Measurements from ENCODE around the gene RRAS2. TPM values are rescaled to one million over a fixed set of nuclear protein-coding genes. Genes with fewer than 3 reads are reported as not detected.

The RRAS2 gene
- total and polyA plus RNA-seq, 10 of the 15 experiments (the other 5 are each of a cell fraction or from before 2014, with no cell fraction given), result 26.9 to 72.4 (median 45.4) TPM

DNA sequence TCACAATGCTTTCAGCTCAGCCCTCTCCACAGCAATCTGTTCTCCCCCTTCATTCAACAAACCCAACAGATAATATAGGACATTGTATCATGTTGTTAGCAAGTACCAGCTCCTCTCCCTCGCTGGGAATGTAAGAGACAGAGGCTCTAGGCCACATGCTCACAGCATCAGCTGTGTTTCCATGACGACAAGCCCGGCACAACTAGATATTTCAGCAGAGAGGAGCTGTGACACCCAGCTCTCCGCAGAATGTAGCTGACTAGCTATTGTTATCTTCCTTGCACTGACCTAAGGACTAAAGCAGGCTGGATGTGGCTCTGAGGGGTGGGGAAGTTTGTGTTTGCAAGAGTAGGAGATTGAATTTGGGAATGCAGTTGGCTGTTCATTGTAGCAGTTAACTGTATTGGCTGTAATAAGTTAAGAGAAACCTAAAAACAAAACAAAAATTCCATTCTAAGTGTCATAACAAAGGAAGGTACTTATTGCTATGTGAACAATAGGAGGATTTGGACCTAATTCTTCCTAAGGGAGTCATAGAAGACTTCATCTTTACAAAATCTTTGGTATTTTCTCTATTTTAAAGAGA lies 28.0 kb upstream of the RRAS2 start:
- no TSS peak for BruUV-seq (replicated peaks)
- intact Hi-C loops (cut with micrococcal nuclease; ENCODE audit: unreplicated experiment) (no loop called here), in situ Hi-C loops (cut with MboI) (no loop called here)
- 37% methylated on average over 4 of the region's 4 CpGs for WGBS (ENCODE audit: insufficient coverage, insufficient replicate concordance, low lambda C conversion rate, missing lambda C conversion rate)
- ChIA-PET SMC1A (ENCODE audit: uncharacterized antibody, unreplicated experiment) (interaction anchor here (0.8 to 1.2 kb wide), 2 partner anchors 31 to 86 kb away, joined by 3 read pairs; no protein-coding TSS in a partner anchor), RAD21 (ENCODE audit: unreplicated experiment) (no interaction called here), POLR2A (interaction anchor here (0.5 kb wide), 1 partner anchor 1162 kb away, joined by 3 read pairs; no protein-coding TSS in a partner anchor), CTCF (no interaction called here)
- no peak overlapping the region for H3K27ac ChIP-seq (ENCODE audit: control insufficient read depth, insufficient read depth)
- H3K4me2 ChIP-seq (ENCODE audit: control insufficient read depth, insufficient read depth), result no peak overlapping the region
- H4K20me1 ChIP-seq (ENCODE audit: control insufficient read depth, insufficient read depth), result no peaks in the 10 kb centered on the region
- H3K36me3 ChIP-seq (ENCODE audit: control insufficient read depth in 2 of 2, insufficient read depth in 2 of 2, low read length in 1 of 2), result no peaks in the 10 kb centered on the region
- TF ChIP-seq RBBP5 (conservative IDR thresholded peaks at IDR 0.05) (no peak), ZNF24 (IDR thresholded peaks at IDR 0.05) (no peak), FOS (IDR thresholded peaks at IDR 0.05; ENCODE audit: borderline replicate concordance, extremely low read depth, insufficient read length) (no peak), JUNB (IDR thresholded peaks at IDR 0.05) (no peak), SMAD1 (IDR thresholded peaks at IDR 0.05; ENCODE audit: low read depth, partially characterized antibody) (no peak), POLR2AphosphoS5 (IDR thresholded peaks at IDR 0.05; ENCODE audit: low read length) (no peak), EP300 (IDR thresholded peaks at IDR 0.05; ENCODE audit: borderline replicate concordance in 1 of 2, control insufficient read depth in 1 of 2, low read depth in 2 of 2, low read length in 2 of 2) (no peak), GATAD2B (conservative IDR thresholded peaks at IDR 0.05; ENCODE audit: low read depth) (no peak), NBN (IDR thresholded peaks at IDR 0.05) (no peak), HDAC2 (IDR thresholded peaks at IDR 0.05) (no peak)
- TF ChIP-seq, protein P1, sequence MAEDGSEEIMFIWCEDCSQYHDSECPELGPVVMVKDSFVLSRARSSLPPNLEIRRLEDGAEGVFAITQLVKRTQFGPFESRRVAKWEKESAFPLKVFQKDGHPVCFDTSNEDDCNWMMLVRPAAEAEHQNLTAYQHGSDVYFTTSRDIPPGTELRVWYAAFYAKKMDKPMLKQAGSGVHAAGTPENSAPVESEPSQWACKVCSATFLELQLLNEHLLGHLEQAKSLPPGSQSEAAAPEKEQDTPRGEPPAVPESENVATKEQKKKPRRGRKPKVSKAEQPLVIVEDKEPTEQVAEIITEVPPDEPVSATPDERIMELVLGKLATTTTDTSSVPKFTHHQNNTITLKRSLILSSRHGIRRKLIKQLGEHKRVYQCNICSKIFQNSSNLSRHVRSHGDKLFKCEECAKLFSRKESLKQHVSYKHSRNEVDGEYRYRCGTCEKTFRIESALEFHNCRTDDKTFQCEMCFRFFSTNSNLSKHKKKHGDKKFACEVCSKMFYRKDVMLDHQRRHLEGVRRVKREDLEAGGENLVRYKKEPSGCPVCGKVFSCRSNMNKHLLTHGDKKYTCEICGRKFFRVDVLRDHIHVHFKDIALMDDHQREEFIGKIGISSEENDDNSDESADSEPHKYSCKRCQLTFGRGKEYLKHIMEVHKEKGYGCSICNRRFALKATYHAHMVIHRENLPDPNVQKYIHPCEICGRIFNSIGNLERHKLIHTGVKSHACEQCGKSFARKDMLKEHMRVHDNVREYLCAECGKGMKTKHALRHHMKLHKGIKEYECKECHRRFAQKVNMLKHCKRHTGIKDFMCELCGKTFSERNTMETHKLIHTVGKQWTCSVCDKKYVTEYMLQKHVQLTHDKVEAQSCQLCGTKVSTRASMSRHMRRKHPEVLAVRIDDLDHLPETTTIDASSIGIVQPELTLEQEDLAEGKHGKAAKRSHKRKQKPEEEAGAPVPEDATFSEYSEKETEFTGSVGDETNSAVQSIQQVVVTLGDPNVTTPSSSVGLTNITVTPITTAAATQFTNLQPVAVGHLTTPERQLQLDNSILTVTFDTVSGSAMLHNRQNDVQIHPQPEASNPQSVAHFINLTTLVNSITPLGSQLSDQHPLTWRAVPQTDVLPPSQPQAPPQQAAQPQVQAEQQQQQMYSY (CRISPR knock-in tag; IDR thresholded peaks at IDR 0.05), result no peak
- TF ChIP-seq, protein P2, sequence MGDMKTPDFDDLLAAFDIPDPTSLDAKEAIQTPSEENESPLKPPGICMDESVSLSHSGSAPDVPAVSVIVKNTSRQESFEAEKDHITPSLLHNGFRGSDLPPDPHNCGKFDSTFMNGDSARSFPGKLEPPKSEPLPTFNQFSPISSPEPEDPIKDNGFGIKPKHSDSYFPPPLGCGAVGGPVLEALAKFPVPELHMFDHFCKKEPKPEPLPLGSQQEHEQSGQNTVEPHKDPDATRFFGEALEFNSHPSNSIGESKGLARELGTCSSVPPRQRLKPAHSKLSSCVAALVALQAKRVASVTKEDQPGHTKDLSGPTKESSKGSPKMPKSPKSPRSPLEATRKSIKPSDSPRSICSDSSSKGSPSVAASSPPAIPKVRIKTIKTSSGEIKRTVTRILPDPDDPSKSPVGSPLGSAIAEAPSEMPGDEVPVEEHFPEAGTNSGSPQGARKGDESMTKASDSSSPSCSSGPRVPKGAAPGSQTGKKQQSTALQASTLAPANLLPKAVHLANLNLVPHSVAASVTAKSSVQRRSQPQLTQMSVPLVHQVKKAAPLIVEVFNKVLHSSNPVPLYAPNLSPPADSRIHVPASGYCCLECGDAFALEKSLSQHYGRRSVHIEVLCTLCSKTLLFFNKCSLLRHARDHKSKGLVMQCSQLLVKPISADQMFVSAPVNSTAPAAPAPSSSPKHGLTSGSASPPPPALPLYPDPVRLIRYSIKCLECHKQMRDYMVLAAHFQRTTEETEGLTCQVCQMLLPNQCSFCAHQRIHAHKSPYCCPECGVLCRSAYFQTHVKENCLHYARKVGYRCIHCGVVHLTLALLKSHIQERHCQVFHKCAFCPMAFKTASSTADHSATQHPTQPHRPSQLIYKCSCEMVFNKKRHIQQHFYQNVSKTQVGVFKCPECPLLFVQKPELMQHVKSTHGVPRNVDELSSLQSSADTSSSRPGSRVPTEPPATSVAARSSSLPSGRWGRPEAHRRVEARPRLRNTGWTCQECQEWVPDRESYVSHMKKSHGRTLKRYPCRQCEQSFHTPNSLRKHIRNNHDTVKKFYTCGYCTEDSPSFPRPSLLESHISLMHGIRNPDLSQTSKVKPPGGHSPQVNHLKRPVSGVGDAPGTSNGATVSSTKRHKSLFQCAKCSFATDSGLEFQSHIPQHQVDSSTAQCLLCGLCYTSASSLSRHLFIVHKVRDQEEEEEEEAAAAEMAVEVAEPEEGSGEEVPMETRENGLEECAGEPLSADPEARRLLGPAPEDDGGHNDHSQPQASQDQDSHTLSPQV (IDR thresholded peaks at IDR 0.05), result no peak
- H3K27me3 ChIP-seq (replicated peaks in 1 of 2; ENCODE audit: control insufficient read depth in 2 of 2, insufficient read depth in 2 of 2, low read length in 1 of 2), result no peaks in the 10 kb centered on the region; a peak in 1 of 4 replicates
- no peak overlapping the region for H3K4me3 ChIP-seq
- ATAC-seq (no peak), FAIRE-seq (no peak), DNase-seq (ENCODE audit: low read depth, low spot score) (no peak)
- no peaks in the 10 kb centered on the region for H3K9me3 ChIP-seq (replicated peaks; ENCODE audit: control insufficient read depth, insufficient read depth, low read length)
- H3K4me1 ChIP-seq (ENCODE audit: control insufficient read depth, insufficient read depth, low read length), result no peaks in the 10 kb centered on the region
- no peak overlapping the region for H2AFZ ChIP-seq (ENCODE audit: control insufficient read depth, low read depth, low read length)
- no peaks in the 10 kb centered on the region for H3K79me2 ChIP-seq (ENCODE audit: control insufficient read depth, insufficient read depth, low read length)
- H3K9ac ChIP-seq (ENCODE audit: control insufficient read depth, insufficient read depth, low read length), result no peak overlapping the region
